ENCODE results near the gene UBE2C.
A peak's percentile ranks its signal among the peaks of the same experiment; 100 is the strongest.
"Not testable (repeated sequence)": the region's sequence is repeated elsewhere in the genome, so short reads cannot be mapped to it uniquely, and the experiment has no call there.

UBE2C gene

DNA sequence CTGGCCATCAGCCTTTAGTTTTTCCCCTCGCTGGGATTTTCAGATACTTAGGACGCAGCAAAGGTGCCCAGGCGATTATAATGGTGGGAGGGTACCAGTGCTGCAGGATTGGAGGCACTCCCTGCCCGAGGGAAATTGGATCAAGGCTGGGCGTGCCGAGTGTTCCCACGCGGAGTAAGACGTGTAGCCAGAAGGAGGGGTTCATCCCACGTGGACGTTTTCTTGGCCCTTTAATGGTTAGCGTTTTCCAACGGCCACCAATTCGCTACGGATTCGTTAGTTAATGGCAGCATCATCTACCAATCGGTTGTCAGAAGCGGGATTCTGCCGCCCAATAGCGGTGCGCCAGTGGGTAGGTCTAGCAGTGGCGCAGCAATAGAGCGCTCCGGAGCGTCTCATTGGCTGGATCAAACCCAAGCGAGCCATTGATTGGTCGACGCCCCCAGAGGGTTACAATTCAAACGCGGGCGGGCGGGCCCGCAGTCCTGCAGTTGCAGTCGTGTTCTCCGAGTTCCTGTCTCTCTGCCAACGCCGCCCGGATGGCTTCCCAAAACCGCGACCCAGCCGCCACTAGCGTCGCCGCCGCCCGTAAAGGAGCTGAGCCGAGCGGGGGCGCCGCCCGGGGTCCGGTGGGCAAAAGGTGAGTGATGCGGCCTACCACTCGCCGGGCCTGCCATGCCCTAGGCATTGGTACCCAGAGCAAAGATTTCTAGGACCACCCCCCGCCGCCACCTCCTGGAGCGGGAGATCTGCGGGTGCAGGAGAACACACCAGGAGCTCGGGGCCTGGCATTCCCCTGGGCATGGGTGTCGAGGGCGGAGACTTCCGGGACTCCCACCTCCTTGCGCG lies at the start of gene UBE2C:
UBE2C (plus strand) TSS at position 488 of the 849 bp plus-strand sequence; CDS start at position 540, 52 bp downstream.
- peak; percentile 95 for DNase-seq

DNA sequence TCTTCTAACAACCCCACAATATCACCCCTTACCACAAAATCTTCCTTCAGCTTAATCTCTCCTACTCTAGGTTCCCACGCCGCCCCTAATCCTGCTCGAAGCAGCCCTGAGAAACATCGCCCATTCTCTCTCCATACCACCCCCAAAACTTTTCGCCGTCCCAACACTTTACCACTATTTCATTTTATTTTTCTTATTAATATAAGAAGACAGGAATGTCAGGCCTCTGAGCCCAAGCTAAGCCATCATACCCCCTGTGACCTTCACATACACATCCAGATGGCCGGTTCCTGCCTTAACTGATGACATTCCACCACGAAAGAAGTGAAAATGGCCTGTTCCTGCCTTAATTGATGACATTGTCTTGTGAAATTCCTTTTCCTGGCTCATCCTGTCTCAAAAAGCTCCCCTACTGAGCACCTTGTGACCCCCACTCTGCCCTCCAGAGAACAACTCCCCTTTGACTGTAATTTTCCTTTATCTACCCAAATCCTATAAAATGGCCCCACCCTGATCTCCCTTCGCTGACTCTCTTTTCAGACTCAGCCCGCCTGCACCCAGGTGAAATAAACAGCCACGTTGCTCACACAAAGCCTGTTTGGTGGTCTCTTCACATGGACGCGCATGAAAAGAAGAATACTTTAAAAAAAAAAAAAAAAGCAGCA lies 47.7 kb upstream of the UBE2C start:
- DNase-seq: not testable (repeated sequence)

DNA sequence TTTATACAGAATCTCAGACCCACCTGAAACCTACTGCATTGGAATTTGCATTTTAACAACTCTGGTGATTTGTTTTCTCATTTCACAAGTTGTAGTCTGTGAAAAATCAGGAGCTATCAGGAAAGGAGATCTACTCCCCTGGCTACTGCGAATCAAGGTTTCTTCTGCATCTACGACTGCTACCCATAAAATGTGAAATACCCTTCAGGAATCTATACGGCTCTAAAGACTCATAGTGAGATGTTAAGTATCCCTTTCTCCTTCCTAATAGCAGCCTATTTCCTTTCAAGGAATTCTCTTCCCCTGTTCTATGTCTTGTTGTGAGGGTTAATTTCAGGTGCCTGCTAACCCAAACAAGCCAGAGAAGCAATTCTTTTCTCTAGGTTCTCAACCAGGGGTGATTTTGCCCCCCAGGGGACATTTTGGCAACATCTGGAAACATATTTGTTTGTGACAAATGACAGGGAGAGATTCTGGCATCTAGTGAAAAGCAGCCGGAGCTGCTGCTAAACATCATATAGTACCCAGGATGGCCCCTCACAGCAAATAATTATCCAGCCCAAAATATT lies 47.1 kb upstream of the UBE2C start:
- DNase-seq: no peak

DNA sequence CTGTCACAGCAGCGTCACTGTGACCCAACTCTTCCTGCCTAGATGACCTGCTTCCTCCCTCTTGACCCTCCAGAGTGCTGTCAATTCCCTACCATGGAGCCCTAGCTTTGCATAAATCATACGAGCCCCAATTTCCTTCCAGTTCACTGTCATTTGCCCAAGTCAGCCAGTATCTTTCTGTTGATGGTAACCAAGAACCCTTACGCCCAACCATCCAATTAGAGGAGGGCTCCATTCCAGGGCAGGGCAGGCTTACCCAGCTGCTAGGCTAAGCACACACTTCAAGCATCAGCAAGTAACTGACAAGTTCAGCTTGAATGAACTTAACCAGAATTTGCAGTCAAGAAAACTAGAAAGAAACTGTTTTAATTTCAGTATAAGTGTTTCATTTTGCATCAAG lies 46.5 kb upstream of the UBE2C start:
- no peak for DNase-seq

DNA sequence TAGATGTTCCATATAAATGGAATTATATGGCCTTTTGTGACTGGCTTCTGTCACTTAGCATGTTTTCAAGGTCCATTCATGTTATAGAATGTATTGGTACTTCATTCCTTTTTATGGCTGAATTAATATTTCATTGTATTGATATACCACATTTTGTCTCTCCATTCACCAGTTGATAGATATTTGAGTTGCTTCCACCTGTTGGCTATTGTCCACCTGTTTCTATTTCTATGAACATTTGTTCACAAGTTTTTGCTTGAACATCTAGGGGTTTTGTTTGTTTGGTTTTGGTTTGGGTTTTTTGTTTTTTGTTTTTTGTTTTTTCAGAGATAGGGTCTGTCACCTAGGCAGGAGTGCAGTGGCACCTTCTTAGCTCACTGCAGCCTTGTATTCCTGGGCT lies 44.0 kb upstream of the UBE2C start:
- no peak for DNase-seq

DNA sequence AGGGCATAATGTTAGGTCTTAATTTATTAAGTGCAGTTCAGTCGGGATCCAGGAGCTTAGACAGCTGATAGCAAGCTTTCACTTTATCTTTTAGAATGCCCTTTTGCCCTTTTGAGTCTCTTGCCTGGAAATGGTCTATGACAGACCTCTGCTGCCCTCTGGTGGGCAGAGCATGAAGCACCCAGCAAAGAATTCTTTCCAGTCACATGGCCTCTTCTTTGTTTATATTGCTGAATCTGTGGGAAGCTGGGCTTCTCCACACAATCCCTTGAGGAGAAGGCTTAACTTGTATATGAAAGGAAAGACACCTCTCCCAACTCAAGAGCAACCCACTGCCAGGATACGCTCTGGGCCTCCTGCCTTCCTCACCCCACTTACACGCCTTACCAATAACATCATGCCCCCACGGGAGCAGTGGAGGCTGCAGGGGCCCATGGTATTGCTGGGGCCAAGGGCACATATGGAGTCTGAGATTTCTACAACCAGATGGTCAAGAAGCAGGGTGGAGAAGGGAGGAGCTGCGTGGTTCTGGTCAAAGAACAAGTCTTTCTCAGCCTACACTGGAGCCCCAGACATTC lies 41.2 kb upstream of the UBE2C start:
- DNase-seq: peak; percentile 91

DNA sequence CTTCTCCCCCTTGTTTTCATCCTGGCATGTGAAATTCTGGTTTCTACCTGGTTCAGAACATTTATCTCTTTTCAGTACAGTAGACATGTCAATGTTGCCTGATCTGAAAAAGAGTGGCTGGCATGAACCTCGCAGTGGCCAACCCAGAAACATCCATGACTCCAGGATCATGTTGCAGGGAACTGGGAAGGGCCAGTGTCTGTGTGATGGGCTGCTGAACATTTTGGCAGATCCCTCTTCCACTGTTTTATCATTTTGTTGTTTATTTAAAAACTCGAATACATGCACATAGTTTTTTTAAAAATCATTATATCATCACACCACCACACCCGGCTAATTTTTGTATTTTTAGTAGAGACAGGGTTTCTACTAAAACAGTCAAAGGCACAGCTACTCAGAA lies 39.8 kb upstream of the UBE2C start:
- no peak for DNase-seq

DNA sequence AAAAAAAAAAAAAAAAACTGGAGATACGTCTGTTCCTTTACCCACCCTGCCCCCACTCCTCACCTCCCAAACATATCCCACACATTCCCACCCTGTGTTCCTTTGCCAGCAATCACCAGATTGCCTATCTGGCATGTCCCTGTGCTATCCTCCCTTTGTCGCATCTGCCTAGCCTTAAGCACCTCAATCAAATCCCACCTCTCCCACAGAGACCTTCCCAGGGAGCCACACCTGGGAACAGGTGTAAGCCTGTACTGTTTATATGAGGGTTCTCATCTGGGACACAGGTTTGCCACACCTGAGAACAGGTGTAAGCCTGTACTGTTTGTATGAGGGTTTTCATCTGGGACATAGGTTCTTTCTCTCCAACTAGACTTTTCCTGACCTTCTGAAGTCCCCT lies 37.5 kb upstream of the UBE2C start:
- no peak for DNase-seq

DNA sequence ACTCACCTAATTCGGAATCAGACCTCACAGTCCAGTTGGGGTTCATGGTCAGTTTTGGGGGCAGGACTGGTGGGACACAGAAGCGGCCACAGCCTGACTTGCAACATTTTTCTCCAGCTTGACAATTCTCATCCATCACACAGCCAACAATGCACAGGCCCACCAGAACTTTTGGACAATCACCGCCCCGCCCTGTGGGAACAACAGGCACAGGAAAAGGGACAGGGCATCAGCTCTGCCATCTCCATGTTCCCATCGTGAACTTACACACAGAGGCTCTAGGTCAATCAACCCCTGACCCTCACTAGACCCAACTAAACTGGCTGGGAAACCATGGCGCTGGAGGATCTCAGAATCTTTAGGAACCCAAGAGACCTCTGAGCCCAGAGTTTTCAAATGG lies 37.0 kb upstream of the UBE2C start:
- no peak for DNase-seq

DNA sequence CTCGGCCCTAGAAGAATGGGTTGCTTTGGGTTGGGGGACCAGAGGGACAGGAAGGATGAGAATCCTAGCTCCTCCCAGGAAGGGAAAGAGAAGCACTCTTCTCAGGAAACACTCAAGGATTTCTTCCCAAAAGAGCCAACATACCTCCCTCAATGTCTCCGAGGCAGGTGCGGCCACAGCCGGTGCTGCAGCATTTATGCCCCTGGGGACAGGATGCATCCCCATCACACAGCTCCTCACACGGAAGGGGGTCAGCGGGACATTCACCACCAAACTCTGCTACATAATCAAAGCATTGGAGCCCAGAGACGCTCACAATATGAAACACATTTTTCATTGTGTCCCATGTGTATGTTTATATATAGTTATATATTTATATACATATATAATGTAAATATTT lies 35.5 kb upstream of the UBE2C start:
- no peak for DNase-seq

DNA sequence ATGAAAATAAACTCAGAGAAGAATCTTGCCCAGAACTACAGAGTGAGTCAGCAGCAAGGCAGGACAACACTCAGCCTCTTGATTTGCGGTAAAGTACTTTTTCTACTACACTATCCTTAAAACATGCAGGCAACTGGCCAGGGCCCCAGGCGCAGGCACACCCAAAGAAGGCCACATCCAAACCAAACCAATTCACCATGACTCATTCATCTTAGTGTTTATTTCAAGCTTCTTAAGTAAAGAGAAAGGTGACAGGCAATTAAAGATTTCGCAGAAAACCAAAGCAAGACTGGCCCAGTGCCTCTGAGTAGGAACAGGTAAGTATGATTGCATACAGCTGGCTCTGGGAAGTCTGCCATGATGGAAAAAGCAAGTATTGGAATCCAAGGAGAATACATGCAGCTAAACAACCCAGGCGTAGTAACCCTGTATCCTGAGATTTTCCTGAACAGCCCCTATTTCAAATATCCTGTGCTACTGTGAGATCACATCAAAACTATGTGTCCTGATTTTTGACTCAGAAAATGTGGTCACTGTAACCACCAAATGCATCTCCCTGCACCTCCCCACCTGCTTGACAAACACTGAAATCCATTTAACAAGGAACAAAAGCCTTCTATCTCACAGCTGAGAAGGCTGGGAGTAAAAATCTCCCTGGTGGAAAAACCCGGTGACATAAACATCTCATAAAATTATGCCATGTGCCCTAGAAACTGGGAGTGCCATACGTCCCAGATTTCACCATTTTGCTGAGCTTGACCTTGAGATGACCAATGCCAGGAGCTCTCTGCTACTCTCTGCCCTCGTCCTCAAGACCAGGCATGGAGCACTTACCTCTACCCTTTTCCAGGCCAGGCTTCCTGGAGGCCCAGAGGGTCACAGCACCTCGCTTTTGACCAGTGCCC lies 33.2 kb upstream of the UBE2C start:
- DNase-seq: no peak

DNA sequence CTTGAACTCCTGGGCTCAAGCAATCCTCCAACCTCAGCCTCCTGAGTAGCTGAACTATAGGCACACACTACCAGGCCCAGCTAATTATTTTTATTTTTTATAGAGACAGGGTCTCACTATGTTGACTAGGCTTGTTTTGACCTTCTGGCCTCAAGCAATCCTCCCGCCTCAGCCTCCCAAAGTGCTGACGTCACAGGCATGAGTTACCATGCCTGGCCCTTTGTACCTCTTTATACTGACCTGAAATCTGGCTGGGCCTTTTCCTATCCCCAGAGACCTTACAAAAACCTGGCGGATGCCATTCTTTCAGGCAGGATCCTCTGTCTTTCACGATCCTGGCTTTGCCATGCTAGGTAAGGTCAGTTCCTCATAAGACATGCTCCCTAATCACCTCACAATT lies 32.3 kb upstream of the UBE2C start:
- no peak for DNase-seq

DNA sequence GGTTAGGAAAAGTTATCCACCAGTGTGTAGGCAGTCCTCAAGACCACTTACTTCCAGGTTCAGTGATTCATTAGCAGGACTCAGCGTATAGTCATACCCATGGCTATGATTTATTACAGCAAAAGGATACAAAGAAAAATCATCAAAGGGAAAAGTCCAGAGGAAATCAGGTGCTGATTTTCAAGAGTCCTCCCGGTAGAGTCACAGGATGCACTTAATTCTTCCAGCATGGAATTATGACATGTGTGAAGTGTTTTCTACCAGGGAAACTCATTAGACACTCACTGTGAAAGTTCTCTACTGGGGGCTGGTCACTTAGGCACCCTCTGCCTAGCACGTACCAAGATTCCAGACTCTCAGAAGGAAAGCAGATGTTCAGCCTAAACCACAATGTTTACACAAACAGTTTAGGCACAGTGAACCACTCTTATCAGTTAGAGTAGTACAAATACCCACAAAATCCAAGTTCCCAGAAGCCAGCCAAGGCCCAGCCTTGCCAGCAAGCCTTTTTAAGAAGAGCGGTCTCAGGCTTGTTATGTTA lies 31.0 kb upstream of the UBE2C start:
- DNase-seq: no peak

DNA sequence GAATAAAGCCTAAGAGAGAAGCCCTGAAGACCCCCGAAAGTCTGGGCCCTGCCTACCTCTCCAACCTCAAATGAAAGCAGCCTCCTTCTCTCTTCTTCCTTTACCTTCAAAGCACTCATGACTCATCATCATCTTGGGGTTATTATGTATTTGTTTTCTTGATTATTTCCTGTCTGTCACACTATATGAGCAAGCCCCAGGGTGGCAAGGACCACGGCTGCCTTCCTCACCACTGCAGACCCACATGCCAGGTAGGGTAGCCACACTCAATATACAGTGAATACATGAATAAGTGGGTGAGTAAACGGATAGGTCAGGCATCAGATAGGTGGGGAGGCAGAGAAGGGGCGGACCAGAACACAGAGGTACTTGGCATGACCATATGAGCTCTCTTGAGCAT lies 29.6 kb upstream of the UBE2C start:
- DNase-seq: no peak

DNA sequence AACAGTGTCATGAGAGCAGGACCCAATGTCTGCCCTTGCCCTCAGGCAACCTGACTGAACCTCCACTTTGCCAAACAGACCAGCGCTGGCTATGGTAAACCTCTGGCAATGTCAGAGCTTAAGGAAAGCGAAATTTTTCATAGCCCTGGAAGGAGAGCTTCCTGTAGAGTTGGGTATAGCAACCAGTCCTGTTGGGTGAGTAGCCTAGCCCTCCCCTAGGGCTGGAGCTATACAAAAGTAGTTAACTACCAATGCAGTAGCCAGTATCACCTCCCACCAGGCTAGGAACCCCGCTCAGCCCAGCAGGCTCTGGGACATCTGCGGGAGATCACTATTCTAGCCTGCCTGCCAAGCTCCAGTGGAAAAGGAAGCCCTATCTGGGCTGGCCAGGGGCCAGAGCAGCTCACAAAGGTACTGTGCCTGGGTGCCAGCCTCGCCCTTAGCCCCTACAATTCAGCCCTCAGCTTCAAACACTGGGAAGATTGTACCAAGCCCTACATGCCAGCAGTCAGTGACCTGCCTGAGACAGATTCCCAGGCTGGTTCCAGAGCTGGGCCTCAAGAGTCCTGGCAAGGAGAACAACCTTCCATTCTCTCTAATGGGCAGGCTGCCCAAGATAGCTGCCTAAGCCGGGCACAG lies 28.7 kb upstream of the UBE2C start:
- no peak for DNase-seq

DNA sequence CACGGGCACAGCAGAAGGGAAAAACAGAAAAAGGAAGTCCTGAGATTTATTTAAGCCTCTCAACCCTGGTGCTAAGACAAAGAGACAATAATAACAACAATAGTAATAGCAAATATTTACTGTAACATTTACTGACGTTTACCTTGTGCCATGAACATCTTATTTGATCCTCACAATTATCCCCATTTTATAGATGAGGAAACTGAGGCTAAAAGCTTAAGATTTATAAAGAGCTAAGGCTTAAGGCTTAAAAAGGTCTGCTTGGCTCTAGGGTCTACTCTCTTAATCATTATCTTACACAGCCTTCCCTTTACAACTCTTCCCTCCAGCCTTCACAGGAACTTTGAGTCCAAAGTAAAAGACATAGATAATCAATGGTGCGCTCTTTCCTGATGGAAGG lies 24.1 kb upstream of the UBE2C start:
- no peak for DNase-seq

DNA sequence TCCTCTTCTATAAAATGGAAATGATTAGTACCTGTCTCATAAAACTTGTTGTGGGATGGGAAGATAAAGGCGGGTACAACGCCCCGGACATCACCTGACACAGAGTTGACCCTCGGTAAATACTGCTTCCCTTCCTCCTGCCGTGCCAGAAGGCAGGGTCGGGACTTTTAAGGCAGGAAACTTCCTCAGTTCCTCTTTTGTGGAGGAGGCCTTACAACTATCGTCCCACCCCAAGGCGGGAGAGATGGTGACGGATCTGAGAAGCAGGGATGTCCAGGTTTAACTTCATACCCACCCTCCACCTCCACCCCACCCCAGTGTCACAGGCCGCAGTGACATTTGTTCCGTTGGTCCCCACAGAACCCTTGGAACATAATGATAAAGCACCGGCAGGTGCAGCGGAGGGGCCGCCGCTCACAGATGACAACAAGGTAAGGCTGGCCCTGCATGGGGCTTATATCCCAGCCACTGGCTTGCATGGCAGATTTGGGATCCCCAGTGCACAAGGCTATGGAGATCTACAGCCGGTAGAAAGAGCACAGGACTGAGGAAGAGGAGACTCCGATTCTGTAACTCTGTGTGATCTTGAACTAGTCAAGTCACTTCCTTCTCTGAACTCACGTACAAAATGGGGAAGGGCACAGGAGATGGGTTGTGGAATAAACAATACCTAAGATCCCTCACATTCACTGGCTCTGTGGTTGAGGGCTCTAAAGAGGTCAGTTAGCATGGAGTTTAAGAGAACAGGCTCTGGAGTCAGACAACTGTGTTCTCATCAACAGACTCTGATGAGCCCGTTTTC lies 19.9 kb upstream of the UBE2C start:
- DNase-seq: no peak

DNA sequence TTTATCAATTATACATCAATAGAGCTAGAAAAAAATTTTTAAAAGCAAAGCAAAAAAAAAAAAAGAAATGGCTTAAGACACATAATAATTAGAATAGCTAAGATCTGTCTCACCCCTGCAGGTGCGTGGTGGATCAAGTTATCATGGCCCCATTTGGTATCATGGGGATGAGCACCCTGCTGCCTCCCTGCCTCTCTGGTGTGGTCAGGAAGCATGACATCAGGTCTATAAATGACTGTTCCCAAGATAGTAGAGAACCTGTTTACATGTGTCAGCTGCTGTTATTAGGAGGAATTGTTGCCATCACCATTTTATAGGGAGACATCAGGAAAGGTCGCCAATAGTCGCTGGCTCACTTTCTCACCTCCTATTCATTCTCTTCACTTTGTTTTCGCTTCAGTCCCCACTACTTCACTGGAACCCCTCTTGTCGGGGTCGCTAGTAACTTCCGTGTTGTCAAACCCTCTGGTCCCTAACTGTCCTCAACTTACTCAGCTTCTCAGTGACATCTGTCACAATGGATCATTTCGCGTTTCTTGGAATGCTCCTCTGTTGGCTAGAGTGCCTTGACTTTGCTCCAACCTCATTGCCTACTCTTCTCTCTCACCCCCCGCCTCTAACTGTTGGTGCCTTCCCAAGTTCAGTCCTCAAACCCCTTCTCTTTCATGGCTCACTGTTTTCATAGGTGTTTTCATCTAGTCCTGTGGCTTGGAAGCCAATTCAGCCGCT lies 15.9 kb upstream of the UBE2C start:
- no peak for DNase-seq

DNA sequence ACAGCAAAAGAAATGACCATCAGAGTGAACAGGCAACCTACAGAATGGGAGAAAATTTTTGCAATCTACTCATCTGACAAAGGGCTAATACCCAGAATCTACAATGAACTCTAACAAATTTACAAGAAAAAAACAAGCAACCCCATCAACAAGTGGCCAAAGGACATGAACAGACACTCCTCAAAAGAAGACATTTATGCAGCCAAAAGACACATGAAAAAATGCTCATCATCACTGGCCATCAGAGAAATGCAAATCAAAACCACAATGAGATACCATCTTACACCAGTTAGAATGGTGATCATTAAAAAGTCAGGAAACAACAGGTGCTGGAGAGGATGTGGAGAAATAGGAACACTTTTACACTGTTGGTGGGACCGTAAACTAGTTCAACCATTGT lies 14.9 kb upstream of the UBE2C start:
- DNase-seq: not testable (repeated sequence)

DNA sequence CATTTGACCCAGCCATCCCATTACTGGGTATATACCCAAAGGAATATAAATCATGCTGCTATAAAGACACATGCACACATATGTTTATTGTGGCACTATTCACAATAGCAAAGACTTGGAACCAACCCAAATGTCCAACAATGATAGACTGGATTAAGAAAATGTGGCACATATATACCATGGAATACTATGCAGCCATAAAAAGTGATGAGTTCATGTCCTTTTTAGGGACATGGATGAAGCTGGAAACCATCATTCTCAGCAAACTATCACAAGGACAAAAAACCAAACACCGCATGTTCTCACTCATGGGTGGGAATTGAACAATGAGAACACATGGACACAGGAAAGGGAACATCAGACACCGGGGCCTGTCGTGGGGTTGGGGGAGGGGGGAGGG lies 14.5 kb upstream of the UBE2C start:
- not testable (repeated sequence) for DNase-seq
